Hepatocyte (in vitro differentiated cells): ENCODE data around the gene DNAH7.

Source experiments
- CTCF ChIP-seq: fragments of 200-600 bp; sonication (generic); IDR thresholded peaks from 2 replicates; pipeline ENCODE4 v1.5.1; 2016; ENCODE audit warnings: antibody characterized with exemption, mild to moderate bottlenecking; ENCODE audit not compliant: poor library complexity
- EZH2 ChIP-seq: fragments of 200-600 bp; sonication (generic); IDR thresholded peaks from 2 replicates; pipeline ENCODE4 v1.6.1; 2016; ENCODE audit warnings: antibody characterized with exemption, mild to moderate bottlenecking, borderline replicate concordance
- EZH2phosphoT487 ChIP-seq: fragments of 200-600 bp; sonication (generic); IDR thresholded peaks from one replicate; pipeline ENCODE4 v1.6.1; 2018; ENCODE audit warnings: antibody characterized with exemption, mild to moderate bottlenecking, low read depth, moderate library complexity; ENCODE audit not compliant: unreplicated experiment, severe bottlenecking

- no peak for TF ChIP-seq CTCF
- no peak for TF ChIP-seq EZH2phosphoT487
- no peak for TF ChIP-seq EZH2
Observed at GRCh38 chr2:195716466-195716865, 352.2 kb downstream of the DNAH7 start.
